Endothelial cell of umbilical vein (primary cell): Measurements from ENCODE around the gene ITPR2. TPM values are rescaled to one million over a fixed set of nuclear protein-coding genes. Genes with fewer than 3 reads are reported as not detected.

Experiments used
- BruUV-seq: library from RNA; stranded (reverse); fragments of 400-500 nt; replicated peaks from 2 replicates; lab custom pipeline; 2021; lab: Mats Ljungman, UMichigan
- CTCF ChIA-PET: fragments of 300-600, 350-600 bp; sonication (Branson Sonifier 250); formaldehyde crosslinking; loops from one replicate; lab custom pipeline; 2021; ENCODE audit warnings: antibody characterized with exemption, inconsistent platforms; lab: Charles Lee
- POLR2A ChIA-PET: fragments of 300-600, 350-600 bp; sonication (Branson Sonifier 250); formaldehyde crosslinking; loops from one replicate; lab custom pipeline; 2021; ENCODE audit warnings: antibody characterized with exemption, inconsistent platforms; lab: Charles Lee
- DNase-seq: peaks from one replicate; pipeline ENCODE4 v3.0.0-alpha.2; 2011; ENCODE audit warnings: low read depth, low spot score
- FAIRE-seq: peaks from 2 replicates; lab custom pipeline; 2011; peaks lifted over from hg19 to GRCh38; lab: Jason Lieb, UNC
- H2AFZ ChIP-seq: 2 replicates; pipeline ENCODE4 v1.6.0; 2012; ENCODE audit warnings: low read depth, low read length, control low read depth, inconsistent platforms
- H3K27ac ChIP-seq: 2 replicates; pipeline ENCODE4 v1.5.1; 2011; ENCODE audit warnings: low read depth, mild to moderate bottlenecking, control low read depth, low read length, moderate library complexity; ENCODE audit not compliant: insufficient read depth
- H3K27me3 ChIP-seq, 2 experiments: 2 replicates each; pipeline versions ENCODE4 v1.6.0 to v1.6.1; 2011; ENCODE audit warnings: low read length in 2 of 2, mixed read lengths in 1 of 2; ENCODE audit not compliant: control insufficient read depth in 2 of 2, insufficient read depth in 2 of 2
- H3K36me3 ChIP-seq, 2 experiments: 2 replicates in 1 of 2; 3 replicates in 1 of 2; pipeline ENCODE4 v1.5.1; 2011; ENCODE audit warnings: low read length in 2 of 2, mild to moderate bottlenecking in 1 of 2, moderate library complexity in 1 of 2; ENCODE audit not compliant: control insufficient read depth in 2 of 2, insufficient read depth in 2 of 2; ENCODE audit errors: extremely low read depth in 1 of 2
- H3K4me1 ChIP-seq: 3 replicates; pipeline ENCODE4 v1.5.1; 2011; ENCODE audit warnings: mild to moderate bottlenecking, low read length; ENCODE audit not compliant: control insufficient read depth, insufficient read depth; ENCODE audit errors: extremely low read depth
- H3K4me2 ChIP-seq: 2 replicates; pipeline ENCODE4 v1.6.1; 2011; ENCODE audit warnings: low read length, control low read depth, mixed read lengths; ENCODE audit not compliant: insufficient read depth
- H3K4me3 ChIP-seq, 3 experiments: fragments of 200-600 bp in 1 of 3; sonication (generic), shearing (Covaris generic) in 1 of 3; replicated peaks in 1 of 3; 2 replicates each; pipeline ENCODE4 v1.5.1; 2011 to 2016; ENCODE audit warnings: control low read depth in 3 of 3, low read length in 3 of 3, mild to moderate bottlenecking in 2 of 3, inconsistent platforms in 1 of 3, low read depth in 1 of 3, moderate library complexity in 1 of 3; ENCODE audit not compliant: insufficient read depth in 1 of 3
- H3K79me2 ChIP-seq: 2 replicates; pipeline ENCODE4 v1.6.0; 2012; ENCODE audit warnings: low read length, inconsistent platforms; ENCODE audit not compliant: control insufficient read depth, insufficient read depth
- H3K9ac ChIP-seq: replicated peaks from 2 replicates; pipeline ENCODE3; 2011; ENCODE audit warnings: low read length, control low read depth; ENCODE audit not compliant: insufficient read depth; ENCODE audit errors: extremely low read depth
- H3K9me1 ChIP-seq: replicated peaks from 3 replicates; pipeline ENCODE4 v1.6.0; 2011; ENCODE audit warnings: mild to moderate bottlenecking, low read length; ENCODE audit not compliant: control insufficient read depth, insufficient read depth; ENCODE audit errors: extremely low read depth
- H3K9me3 ChIP-seq: replicated peaks from 2 replicates; pipeline ENCODE4 v1.5.1; 2012; ENCODE audit warnings: low read length, inconsistent platforms; ENCODE audit not compliant: control insufficient read depth, insufficient read depth
- H4K20me1 ChIP-seq: replicated peaks from 2 replicates; pipeline ENCODE3; 2011; ENCODE audit warnings: mild to moderate bottlenecking, low read length; ENCODE audit not compliant: control insufficient read depth, insufficient read depth; ENCODE audit errors: extremely low read depth
- CTCF ChIP-seq, 2 donors: IDR thresholded peaks; 1 replicate in 1 of 2; 2 replicates in 1 of 2; pipeline ENCODE4 v1.5.1; 2011; ENCODE audit warnings: low read length in 2 of 2, mild to moderate bottlenecking in 2 of 2, moderate library complexity in 2 of 2, control low read depth in 1 of 2, inconsistent platforms in 1 of 2, low read depth in 1 of 2; ENCODE audit not compliant: insufficient read depth in 1 of 2; ENCODE audit errors: extremely low read depth in 1 of 2
- EZH2 ChIP-seq: IDR thresholded peaks from 2 replicates; pipeline ENCODE4 v1.6.1; 2012; ENCODE audit warnings: borderline replicate concordance, low read depth, mild to moderate bottlenecking, moderate library complexity, low read length, inconsistent platforms; ENCODE audit not compliant: severe bottlenecking
- FOS ChIP-seq: IDR thresholded peaks from 2 replicates; pipeline ENCODE4 v1.6.1; 2011; ENCODE audit warnings: mild to moderate bottlenecking, low read length, moderate library complexity, borderline replicate concordance; ENCODE audit not compliant: insufficient read depth
- GATA2 ChIP-seq: IDR thresholded peaks from 2 replicates; pipeline ENCODE4 v1.7.0; 2011; ENCODE audit warnings: low read depth, mild to moderate bottlenecking, moderate library complexity, mixed read lengths, low read length; ENCODE audit not compliant: insufficient read length, insufficient read depth
- JUN ChIP-seq: IDR thresholded peaks from 2 replicates; pipeline ENCODE4 v1.6.1; 2011; ENCODE audit warnings: borderline replicate concordance, low read depth; ENCODE audit not compliant: insufficient read length, insufficient read depth
- MYC ChIP-seq: IDR thresholded peaks from one replicate; pipeline ENCODE4 v1.6.1; 2011; ENCODE audit warnings: mild to moderate bottlenecking, low read depth, low read length
- POLR2A ChIP-seq: IDR thresholded peaks from 2 replicates; pipeline ENCODE4 v1.6.1; 2012; ENCODE audit warnings: low read depth, mild to moderate bottlenecking, control low read depth, low read length
- POLR2AphosphoS5 ChIP-seq: IDR thresholded peaks from 2 replicates; pipeline ENCODE4 v1.6.1; 2012; ENCODE audit warnings: low read depth, mild to moderate bottlenecking, control low read depth, low read length, moderate library complexity; ENCODE audit not compliant: insufficient read depth
- dilution Hi-C: fragments of 300-500 bp; cut with MboI; formaldehyde crosslinking; loops from one replicate; pipeline ENCODE4 v1.15.0; 2019; ENCODE audit warnings: low sequenced_read_pairs; ENCODE audit not compliant: extremely low pct_ligation_motif_present
- intact Hi-C: fragments of 100-400 bp; cut with micrococcal nuclease; formaldehyde crosslinking; loops from one replicate; pipeline ENCODE4 v1.10.0; 2022
- polyA plus RNA-seq, 4 experiments: library from polyadenylated mRNA; depleted of rRNA in 3 of 4; stranded (reverse) in 3 of 4; unstranded in 1 of 4; fragments of >200 nt; gene quantifications; 2 replicates each; pipeline versions ENCODE4 v1.2.1 to v1.2.3, GENCODE V29; 2011 to 2012; ENCODE audit warnings: missing spikeins in 1 of 4
- total RNA-seq: library from RNA; stranded (reverse); gene quantifications from 2 replicates; pipeline ENCODE4 v1.2.3, GENCODE V29; 2021
- TF ChIP-seq, protein P1 (sequence below): IDR thresholded peaks from 2 replicates; pipeline ENCODE4 v1.6.1; 2011; ENCODE audit not compliant: insufficient read depth, insufficient read length

Gene ITPR2
- total and polyA plus RNA-seq, 2 donors (not counting 3 experiments of a cell fraction or from before 2014, with no cell fraction given): 16.2 to 86.8 TPM

- Histone ChIP-seq H3K9me1 (no peaks in the 10 kb centered on the region), H3K79me2 (peaks cover 2% of the 10 kb centered on the region), H3K9me3 (no peaks in the 10 kb centered on the region), H3K27me3 (no peaks in the 10 kb centered on the region), H3K4me1 (peaks cover 44% of the 10 kb centered on the region), H3K27ac (peak overlapping the region; percentile 100), H3K4me3 (no peak overlapping the region), H2AFZ (no peak overlapping the region), H3K36me3 (peaks cover 4 to 9% of the 10 kb centered on the region in 2 experiments), H4K20me1 (no peaks in the 10 kb centered on the region), H3K4me2 (no peak overlapping the region), H3K9ac (no peak overlapping the region)
- TF ChIP-seq JUN: no peak
- TF ChIP-seq EZH2: no peak
- TF ChIP-seq, protein P1, sequence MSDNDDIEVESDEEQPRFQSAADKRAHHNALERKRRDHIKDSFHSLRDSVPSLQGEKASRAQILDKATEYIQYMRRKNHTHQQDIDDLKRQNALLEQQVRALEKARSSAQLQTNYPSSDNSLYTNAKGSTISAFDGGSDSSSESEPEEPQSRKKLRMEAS: no peak
- TF ChIP-seq CTCF (IDR thresholded peaks at IDR 0.05; ENCODE audit: extremely low read depth in 1 of 2, insufficient read depth in 1 of 2, low read depth in 1 of 2, low read length in 2 of 2): no peak
- no peak for TF ChIP-seq FOS
- TF ChIP-seq GATA2: no peak
- TF ChIP-seq POLR2A: no peak
- no peak for TF ChIP-seq POLR2AphosphoS5
- no peak for TF ChIP-seq MYC
- FAIRE-seq (no peak), DNase-seq (no peak)
- ChIA-PET CTCF (interaction anchor here (0.7 to 3.4 kb wide), 9 partner anchors 17 to 601 kb away, joined by 3 to 17 read pairs (median 5); no protein-coding TSS in a partner anchor), POLR2A (interaction anchor here (2.0 kb wide), 1 partner anchor 19 kb away, joined by 7 read pairs; no protein-coding TSS in a partner anchor)
- dilution Hi-C loops: no loop called here
- BruUV-seq: no TSS peak
- intact Hi-C loops: loop anchor here (10.0 kb wide), 1 partner anchor 423 kb away; no protein-coding TSS in a partner anchor
Observed at GRCh38 chr12:26698186-26698585, 134.8 kb downstream of the ITPR2 start.
